ENCODE results near the gene C1orf216. TPM values are rescaled to one million over a fixed set of nuclear protein-coding genes. Genes with fewer than 3 reads are reported as not detected.

C1orf216 gene
- total RNA-seq, 1 donor: 19.3 TPM

- TF ChIP-seq CTCF (IDR thresholded peaks at IDR 0.05; ENCODE audit: insufficient read depth, low read length): no peak
- H3K4me3 ChIP-seq (ENCODE audit: low read depth, low read length): no peak overlapping the region
- DNase-seq (ENCODE audit: low read depth): no peak
Measured at GRCh38 chr1:35666216-35666615, 52.5 kb downstream of the C1orf216 start.

Other genes with a start within 250 kb of the C1orf216 start
- gene KIAA0319L, start 161.5 kb downstream of the C1orf216 start, total RNA-seq (ENCODE audit: low replicate concordance): 36.2 and 55.7 TPM in 2 replicates
- 24.4 and 46.4 TPM in 2 replicates for gene NCDN, start 161.1 kb downstream of the C1orf216 start, total RNA-seq (ENCODE audit: low replicate concordance)
- 0.18 and 0.25 TPM in 2 replicates for gene TFAP2E, start 145.6 kb downstream of the C1orf216 start, total RNA-seq (ENCODE audit: low replicate concordance)
- gene PSMB2, start 77.4 kb downstream of the C1orf216 start, total RNA-seq (ENCODE audit: low replicate concordance): 8.8 and 22.1 TPM in 2 replicates
- 1.7 and 40.8 TPM in 2 replicates for gene CLSPN, start 51.1 kb upstream of the C1orf216 start, total RNA-seq (ENCODE audit: low replicate concordance)
- 7.7 and 13.5 TPM in 2 replicates for gene AGO4, start 89.1 kb upstream of the C1orf216 start, total RNA-seq (ENCODE audit: low replicate concordance)
- 15.3 and 20.3 TPM in 2 replicates for gene AGO1, start 164.3 kb upstream of the C1orf216 start, total RNA-seq (ENCODE audit: low replicate concordance)
- 8.3 and 17.5 TPM in 2 replicates for gene AGO3, start 212.2 kb upstream of the C1orf216 start, total RNA-seq (ENCODE audit: low replicate concordance)